ENCODE measurements around the gene PCDHB16. TPM values are rescaled to one million over a fixed set of nuclear protein-coding genes. Genes with fewer than 3 reads are reported as not detected.
"Not testable (repeated sequence)": the region's sequence is repeated elsewhere in the genome, so short reads cannot be mapped to it uniquely, and the experiment has no call there.

PCDHB16 gene
- polyA plus RNA-seq, 1 donor from 2014 or later = 2.8 TPM

DNA sequence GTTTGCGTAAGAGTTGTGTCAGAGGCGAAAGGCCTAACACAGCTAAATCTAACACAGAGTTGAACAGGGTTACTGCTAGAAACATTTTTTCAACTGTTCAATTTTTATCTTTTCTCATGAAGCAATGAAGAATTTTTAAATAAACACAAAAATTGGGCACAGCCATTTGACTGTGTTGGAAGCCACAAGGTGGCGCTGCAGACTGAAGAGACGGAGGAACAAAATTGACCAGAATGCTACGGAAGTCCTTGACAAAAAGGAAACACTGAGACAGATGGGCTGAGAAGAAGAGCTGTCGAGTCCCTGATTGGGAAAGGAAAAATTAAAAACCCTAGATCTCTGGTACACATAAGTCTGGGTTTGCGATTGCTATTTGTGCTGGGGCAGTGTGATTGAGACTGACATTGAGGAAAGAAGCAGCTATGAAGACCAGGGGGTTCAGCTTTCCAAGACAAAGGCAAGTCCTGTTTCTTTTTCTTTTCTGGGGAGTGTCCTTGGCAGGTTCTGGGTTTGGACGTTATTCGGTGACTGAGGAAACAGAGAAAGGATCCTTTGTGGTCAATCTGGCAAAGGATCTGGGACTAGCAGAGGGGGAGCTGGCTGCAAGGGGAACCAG is 4.8 kb downstream of the PCDHB16 start, which contains the start of gene PCDHB9:
PCDHB9 (plus strand) TSS at position 265 of the 616 bp plus-strand sequence; CDS start at position 423, 158 bp downstream.
- peak; percentile 27 for TF ChIP-seq RAD21 (conservative IDR thresholded peaks at IDR 0.05)
- TF ChIP-seq MXI1 (conservative IDR thresholded peaks at IDR 0.05; ENCODE audit: poor library complexity, severe bottlenecking) = no peak
- Histone ChIP-seq H2AFZ (ENCODE audit: low read depth, low read length) (no peak within 1 kb of the TSS), H3K27me3 (ENCODE audit: insufficient read depth, low read depth, low read length) (no peaks in the 10 kb centered on the region), H3F3A (ENCODE audit: insufficient read depth, low read length, poor library complexity, severe bottlenecking) (no peaks in the 10 kb centered on the region), H3K36me3 (ENCODE audit: insufficient read depth, low read length) (no peaks in the 10 kb centered on the region), H3K9me2 (ENCODE audit: insufficient read depth, low read length) (no peaks in the 10 kb centered on the region), H3K79me2 (replicated peaks; ENCODE audit: insufficient read depth, low read length) (no peaks in the 10 kb centered on the region), H3K27ac (ENCODE audit: low read length) (no peak within 1 kb of the TSS), H3K4me2 (ENCODE audit: low read length) (no peak within 1 kb of the TSS), H3K9ac (ENCODE audit: low read length) (no peak within 1 kb of the TSS), H3K9me3 (ENCODE audit: low read length) (peaks cover 7% of the 10 kb centered on the region), H4K20me1 (ENCODE audit: insufficient read depth) (no peaks in the 10 kb centered on the region), H3K4me3 (ENCODE audit: low read length) (peak within 1 kb of the TSS; percentile 28)

DNA sequence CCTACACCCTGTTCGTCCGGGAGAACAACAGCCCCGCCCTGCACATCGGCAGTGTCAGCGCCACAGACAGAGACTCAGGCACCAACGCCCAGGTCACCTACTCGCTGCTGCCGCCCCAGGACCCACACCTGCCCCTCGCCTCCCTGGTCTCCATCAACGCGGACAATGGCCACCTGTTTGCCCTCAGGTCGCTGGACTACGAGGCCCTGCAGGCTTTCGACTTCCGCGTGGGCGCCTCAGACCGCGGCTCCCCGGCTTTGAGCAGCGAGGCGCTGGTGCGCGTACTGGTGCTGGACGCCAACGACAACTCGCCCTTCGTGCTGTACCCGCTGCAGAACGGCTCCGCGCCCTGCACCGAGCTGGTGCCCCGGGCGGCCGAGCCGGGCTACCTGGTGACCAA is 6.5 kb downstream of the PCDHB16 start:
- peaks cover 11% of the 10 kb centered on the region for H3K9me3 ChIP-seq (ENCODE audit: low read length)
- H3K27ac ChIP-seq (ENCODE audit: low read length); H3K79me2 ChIP-seq (replicated peaks; ENCODE audit: insufficient read depth, low read length): not testable (repeated sequence)

DNA sequence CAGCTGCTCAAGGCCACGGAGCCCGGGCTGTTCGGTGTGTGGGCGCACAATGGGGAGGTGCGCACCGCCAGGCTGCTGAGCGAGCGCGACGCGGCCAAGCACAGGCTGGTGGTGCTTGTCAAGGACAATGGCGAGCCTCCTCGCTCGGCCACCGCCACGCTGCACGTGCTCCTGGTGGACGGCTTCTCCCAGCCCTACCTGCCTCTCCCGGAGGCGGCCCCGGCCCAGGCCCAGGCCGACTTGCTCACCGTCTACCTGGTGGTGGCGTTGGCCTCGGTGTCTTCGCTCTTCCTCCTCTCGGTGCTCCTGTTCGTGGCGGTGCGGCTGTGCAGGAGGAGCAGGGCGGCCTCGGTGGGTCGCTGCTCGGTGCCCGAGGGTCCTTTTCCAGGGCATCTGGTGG is 6.9 kb downstream of the PCDHB16 start:
- H3K9me3 ChIP-seq (ENCODE audit: low read length) = peaks cover 11% of the 10 kb centered on the region
- H3K4me3 ChIP-seq (ENCODE audit: low read length); H3K27me3 ChIP-seq (ENCODE audit: insufficient read depth, low read depth, low read length); H3F3A ChIP-seq (ENCODE audit: insufficient read depth, low read length, poor library complexity, severe bottlenecking); H3K4me2 ChIP-seq (ENCODE audit: low read length); H3K79me2 ChIP-seq (replicated peaks; ENCODE audit: insufficient read depth, low read length); H4K20me1 ChIP-seq (ENCODE audit: insufficient read depth); H3K27ac ChIP-seq (ENCODE audit: low read length); H3K36me3 ChIP-seq (ENCODE audit: insufficient read depth, low read length); H3K9me2 ChIP-seq (ENCODE audit: insufficient read depth, low read length); H2AFZ ChIP-seq (ENCODE audit: low read depth, low read length); H3K9ac ChIP-seq (ENCODE audit: low read length): not testable (repeated sequence)

More for the DNA sequence above, 6.5 kb downstream of the PCDHB16 start:
- H3K27me3 ChIP-seq (ENCODE audit: insufficient read depth, low read depth, low read length); H3K4me3 ChIP-seq (ENCODE audit: low read length); H3F3A ChIP-seq (ENCODE audit: insufficient read depth, low read length, poor library complexity, severe bottlenecking); H4K20me1 ChIP-seq (ENCODE audit: insufficient read depth); H3K36me3 ChIP-seq (ENCODE audit: insufficient read depth, low read length); H2AFZ ChIP-seq (ENCODE audit: low read depth, low read length); H3K9ac ChIP-seq (ENCODE audit: low read length); H3K4me2 ChIP-seq (ENCODE audit: low read length); H3K9me2 ChIP-seq (ENCODE audit: insufficient read depth, low read length): not testable (repeated sequence)

DNA sequence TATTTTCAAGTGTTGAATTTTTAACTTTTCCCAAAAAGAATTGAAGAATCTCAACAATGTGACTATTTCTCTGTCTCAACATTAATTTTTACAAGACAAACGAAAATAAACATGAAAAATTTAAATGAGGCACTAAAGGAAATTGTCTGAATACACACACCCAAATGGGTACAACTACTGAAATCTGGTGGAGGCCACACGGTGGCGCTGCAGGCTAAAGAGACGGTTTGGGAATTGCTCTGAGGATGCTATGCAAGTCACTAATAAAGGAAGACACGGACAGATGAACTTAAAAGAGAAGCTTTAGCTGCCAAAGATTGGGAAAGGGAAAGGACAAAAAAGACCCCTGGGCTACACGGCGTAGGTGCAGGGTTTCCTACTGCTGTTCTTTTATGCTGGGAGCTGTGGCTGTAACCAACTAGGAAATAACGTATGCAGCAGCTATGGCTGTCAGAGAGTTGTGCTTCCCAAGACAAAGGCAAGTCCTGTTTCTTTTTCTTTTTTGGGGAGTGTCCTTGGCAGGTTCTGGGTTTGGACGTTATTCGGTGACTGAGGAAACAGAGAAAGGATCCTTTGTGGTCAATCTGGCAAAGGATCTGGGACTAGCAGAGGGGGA is 10.0 kb downstream of the PCDHB16 start, which contains the start of gene PCDHB10:
PCDHB10 (plus strand) TSS at position 244 of the 616 bp plus-strand sequence; CDS start at position 444, 200 bp downstream.
- no peak within 1 kb of the TSS for H3K27ac ChIP-seq (ENCODE audit: low read length)
- no peaks in the 10 kb centered on the region for H3K9me2 ChIP-seq (ENCODE audit: insufficient read depth, low read length)
- peak within 1 kb of the TSS; percentile 53 for H3K4me3 ChIP-seq (ENCODE audit: low read length)
- no peak within 1 kb of the TSS for H2AFZ ChIP-seq (ENCODE audit: low read depth, low read length)
- no peaks in the 10 kb centered on the region for H3F3A ChIP-seq (ENCODE audit: insufficient read depth, low read length, poor library complexity, severe bottlenecking)
- H3K4me2 ChIP-seq (ENCODE audit: low read length) = no peak within 1 kb of the TSS
- H3K36me3 ChIP-seq (ENCODE audit: insufficient read depth, low read length) = peaks cover 4% of the 10 kb centered on the region
- no peaks in the 10 kb centered on the region for H4K20me1 ChIP-seq (ENCODE audit: insufficient read depth)
- peaks cover 10% of the 10 kb centered on the region for H3K79me2 ChIP-seq (replicated peaks; ENCODE audit: insufficient read depth, low read length)
- TF ChIP-seq POLR2AphosphoS5 (IDR thresholded peaks at IDR 0.05) (no peak), EP300 (conservative IDR thresholded peaks at IDR 0.05; ENCODE audit: poor library complexity, severe bottlenecking) (no peak), TAF1 (IDR thresholded peaks at IDR 0.05; ENCODE audit: low read depth) (no peak), RAD21 (conservative IDR thresholded peaks at IDR 0.05) (peak; percentile 59), MXI1 (conservative IDR thresholded peaks at IDR 0.05; ENCODE audit: poor library complexity, severe bottlenecking) (no peak), SMC3 (conservative IDR thresholded peaks at IDR 0.05; ENCODE audit: poor library complexity) (peak; percentile 30), EZH2 (IDR thresholded peaks at IDR 0.05; ENCODE audit: borderline replicate concordance, insufficient read depth, low read length, poor library complexity, severe bottlenecking) (no peak)
- TF ChIP-seq, protein P1, sequence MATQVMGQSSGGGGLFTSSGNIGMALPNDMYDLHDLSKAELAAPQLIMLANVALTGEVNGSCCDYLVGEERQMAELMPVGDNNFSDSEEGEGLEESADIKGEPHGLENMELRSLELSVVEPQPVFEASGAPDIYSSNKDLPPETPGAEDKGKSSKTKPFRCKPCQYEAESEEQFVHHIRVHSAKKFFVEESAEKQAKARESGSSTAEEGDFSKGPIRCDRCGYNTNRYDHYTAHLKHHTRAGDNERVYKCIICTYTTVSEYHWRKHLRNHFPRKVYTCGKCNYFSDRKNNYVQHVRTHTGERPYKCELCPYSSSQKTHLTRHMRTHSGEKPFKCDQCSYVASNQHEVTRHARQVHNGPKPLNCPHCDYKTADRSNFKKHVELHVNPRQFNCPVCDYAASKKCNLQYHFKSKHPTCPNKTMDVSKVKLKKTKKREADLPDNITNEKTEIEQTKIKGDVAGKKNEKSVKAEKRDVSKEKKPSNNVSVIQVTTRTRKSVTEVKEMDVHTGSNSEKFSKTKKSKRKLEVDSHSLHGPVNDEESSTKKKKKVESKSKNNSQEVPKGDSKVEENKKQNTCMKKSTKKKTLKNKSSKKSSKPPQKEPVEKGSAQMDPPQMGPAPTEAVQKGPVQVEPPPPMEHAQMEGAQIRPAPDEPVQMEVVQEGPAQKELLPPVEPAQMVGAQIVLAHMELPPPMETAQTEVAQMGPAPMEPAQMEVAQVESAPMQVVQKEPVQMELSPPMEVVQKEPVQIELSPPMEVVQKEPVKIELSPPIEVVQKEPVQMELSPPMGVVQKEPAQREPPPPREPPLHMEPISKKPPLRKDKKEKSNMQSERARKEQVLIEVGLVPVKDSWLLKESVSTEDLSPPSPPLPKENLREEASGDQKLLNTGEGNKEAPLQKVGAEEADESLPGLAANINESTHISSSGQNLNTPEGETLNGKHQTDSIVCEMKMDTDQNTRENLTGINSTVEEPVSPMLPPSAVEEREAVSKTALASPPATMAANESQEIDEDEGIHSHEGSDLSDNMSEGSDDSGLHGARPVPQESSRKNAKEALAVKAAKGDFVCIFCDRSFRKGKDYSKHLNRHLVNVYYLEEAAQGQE (IDR thresholded peaks at IDR 0.05; ENCODE audit: borderline replicate concordance) = no peak
- TF ChIP-seq, protein P2, sequence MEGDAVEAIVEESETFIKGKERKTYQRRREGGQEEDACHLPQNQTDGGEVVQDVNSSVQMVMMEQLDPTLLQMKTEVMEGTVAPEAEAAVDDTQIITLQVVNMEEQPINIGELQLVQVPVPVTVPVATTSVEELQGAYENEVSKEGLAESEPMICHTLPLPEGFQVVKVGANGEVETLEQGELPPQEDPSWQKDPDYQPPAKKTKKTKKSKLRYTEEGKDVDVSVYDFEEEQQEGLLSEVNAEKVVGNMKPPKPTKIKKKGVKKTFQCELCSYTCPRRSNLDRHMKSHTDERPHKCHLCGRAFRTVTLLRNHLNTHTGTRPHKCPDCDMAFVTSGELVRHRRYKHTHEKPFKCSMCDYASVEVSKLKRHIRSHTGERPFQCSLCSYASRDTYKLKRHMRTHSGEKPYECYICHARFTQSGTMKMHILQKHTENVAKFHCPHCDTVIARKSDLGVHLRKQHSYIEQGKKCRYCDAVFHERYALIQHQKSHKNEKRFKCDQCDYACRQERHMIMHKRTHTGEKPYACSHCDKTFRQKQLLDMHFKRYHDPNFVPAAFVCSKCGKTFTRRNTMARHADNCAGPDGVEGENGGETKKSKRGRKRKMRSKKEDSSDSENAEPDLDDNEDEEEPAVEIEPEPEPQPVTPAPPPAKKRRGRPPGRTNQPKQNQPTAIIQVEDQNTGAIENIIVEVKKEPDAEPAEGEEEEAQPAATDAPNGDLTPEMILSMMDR (IDR thresholded peaks at IDR 0.05; ENCODE audit: poor library complexity, severe bottlenecking) = peak; percentile 56
- H3K9me3 ChIP-seq (ENCODE audit: low read length) = peaks cover 15% of the 10 kb centered on the region
- H3K9ac ChIP-seq (ENCODE audit: low read length) = peak within 1 kb of the TSS; percentile 49
- no peaks in the 10 kb centered on the region for H3K27me3 ChIP-seq (ENCODE audit: insufficient read depth, low read depth, low read length)

All from neural cell (in vitro differentiated cells).